HCT116 (cell line): ENCODE measurements around the gene KCNC3. TPM values are rescaled to one million over a fixed set of nuclear protein-coding genes. Genes with fewer than 3 reads are reported as not detected.

Source experiments
- ATAC-seq: fragments of 200-7000 bp; cut with Tn5 transposase; 2 replicates; pipeline ENCODE4 v1.9.1; 2020; ENCODE audit warnings: mild to moderate bottlenecking, moderate library complexity
- BruUV-seq: library from RNA; stranded (reverse); fragments of 400-500 nt; replicated peaks from 2 replicates; lab custom pipeline; 2021; lab: Mats Ljungman, UMichigan
- CTCF ChIA-PET: fragments of 300-600 bp; sonication (Branson Sonifier 250); formaldehyde crosslinking; loops from one replicate; lab custom pipeline; 2021; ENCODE audit warnings: antibody characterized with exemption; lab: Charles Lee
- POLR2A ChIA-PET: fragments of 300-600, 350-600 bp; sonication (Branson Sonifier 250); formaldehyde crosslinking; loops from one replicate; lab custom pipeline; 2021; ENCODE audit warnings: antibody characterized with exemption; lab: Charles Lee
- RAD21 ChIA-PET, 2 experiments: fragments of 300-600 bp; sonication (Branson Sonifier 250); formaldehyde crosslinking; loops; one replicate each; lab custom pipeline; 2023; ENCODE audit warnings: low total read pairs in 2 of 2; ENCODE audit not compliant: uncharacterized antibody in 2 of 2, unreplicated experiment in 2 of 2, low non-redundant PET in 1 of 2; lab: Charles Lee
- DNase-seq: peaks from one replicate; pipeline ENCODE4 v3.0.0-alpha.2; 2010; ENCODE audit warnings: low read depth, low spot score
- H2AFZ ChIP-seq: fragments of 200-600 bp; shearing (Covaris generic), sonication (generic); 2 replicates; pipeline ENCODE4 v1.6.1; 2017; ENCODE audit warnings: low read depth, mixed run types, mixed read lengths, antibody characterized with exemption, low read length; ENCODE audit not compliant: poor library complexity, severe bottlenecking
- H3K27ac ChIP-seq: 2 replicates; pipeline ENCODE4 v1.5.1; 2012; ENCODE audit warnings: low read depth, low read length
- H3K27me3 ChIP-seq: fragments of 200-600 bp; sonication (generic); 2 replicates; pipeline ENCODE4 v1.6.1; 2016; ENCODE audit warnings: mixed run types, low read length, mixed read lengths; ENCODE audit not compliant: insufficient read depth
- H3K36me3 ChIP-seq, 2 experiments: fragments of 200-500 bp in 1 of 2; fragments of 200-600 bp in 1 of 2; sonication (Bioruptor generic) in 1 of 2; sonication (generic) in 1 of 2; 2 replicates each; pipeline versions ENCODE4 v1.5.1 to v1.6.1; 2014 to 2016; ENCODE audit warnings: low read length in 2 of 2, inconsistent platforms in 1 of 2, mixed read lengths in 1 of 2, mixed run types in 1 of 2; ENCODE audit not compliant: insufficient read depth in 2 of 2, control insufficient read depth in 1 of 2
- H3K4me1 ChIP-seq, 2 experiments: fragments of 200-600 bp in 1 of 2; sonication (generic) in 1 of 2; 2 replicates each; pipeline versions ENCODE4 v1.5.1 to v1.6.1; 2012 to 2017; ENCODE audit warnings: low read length in 2 of 2, inconsistent platforms in 1 of 2, mild to moderate bottlenecking in 1 of 2, mixed read lengths in 1 of 2, mixed run types in 1 of 2, moderate library complexity in 1 of 2; ENCODE audit not compliant: insufficient read depth in 2 of 2, control insufficient read depth in 1 of 2
- H3K4me2 ChIP-seq: fragments of 200-600 bp; sonication (generic); 2 replicates; pipeline ENCODE4 v1.6.1; 2017; ENCODE audit warnings: mixed run types, low read length, mixed read lengths
- H3K4me3 ChIP-seq, 2 experiments: fragments of 200-600 bp in 1 of 2; sonication (generic) in 1 of 2; replicated peaks in 1 of 2; 2 replicates each; pipeline ENCODE4 v1.5.1; 2011 to 2016; ENCODE audit warnings: low read length in 2 of 2, control low read depth in 1 of 2, low read depth in 1 of 2, mild to moderate bottlenecking in 1 of 2, mixed read lengths in 1 of 2, mixed run types in 1 of 2
- H3K79me2 ChIP-seq: fragments of 200-600 bp; sonication (generic); 2 replicates; pipeline ENCODE4 v1.6.1; 2017; ENCODE audit warnings: mild to moderate bottlenecking, mixed run types, low read length, moderate library complexity, mixed read lengths; ENCODE audit not compliant: insufficient read depth
- H3K9ac ChIP-seq: fragments of 200-600 bp; sonication (generic); 2 replicates; pipeline ENCODE4 v1.6.1; 2016; ENCODE audit warnings: low read length, mixed read lengths
- H3K9me2 ChIP-seq: fragments of 200-600 bp; sonication (generic), shearing (Covaris generic); 2 replicates; pipeline ENCODE4 v1.6.1; 2017; ENCODE audit warnings: mixed run types, mild to moderate bottlenecking, moderate library complexity; ENCODE audit not compliant: insufficient read depth
- H3K9me3 ChIP-seq, 2 experiments: fragments of 200-500 bp in 1 of 2; fragments of 200-600 bp in 1 of 2; sonication (Bioruptor generic) in 1 of 2; sonication (generic) in 1 of 2; 2 replicates each; pipeline ENCODE4 v1.6.1; 2014 to 2017; ENCODE audit warnings: low read length in 2 of 2, mixed read lengths in 2 of 2, inconsistent platforms in 1 of 2, low read depth in 1 of 2, mild to moderate bottlenecking in 1 of 2, mixed run types in 1 of 2, moderate library complexity in 1 of 2; ENCODE audit not compliant: control insufficient read depth in 1 of 2, insufficient read depth in 1 of 2
- H4K20me1 ChIP-seq: fragments of 200-600 bp; sonication (generic), shearing (Covaris generic); 2 replicates; pipeline ENCODE4 v1.6.1; 2017; ENCODE audit warnings: mixed run types, mild to moderate bottlenecking, moderate library complexity; ENCODE audit not compliant: insufficient read depth
- ATF3 ChIP-seq: IDR thresholded peaks from 2 replicates; pipeline ENCODE4 v1.6.1; 2012
- CEBPB ChIP-seq: IDR thresholded peaks from 2 replicates; pipeline ENCODE4 v1.6.1; 2012; ENCODE audit warnings: low read depth
- EGR1 ChIP-seq: IDR thresholded peaks from 2 replicates; pipeline ENCODE4 v1.6.1; 2012; ENCODE audit warnings: low read depth
- EZH2 ChIP-seq: fragments of 200-600 bp; sonication (generic); IDR thresholded peaks from 2 replicates; pipeline ENCODE4 v1.6.1; 2017; ENCODE audit warnings: antibody characterized with exemption, mixed run types
- MAX ChIP-seq: IDR thresholded peaks from 2 replicates; pipeline ENCODE4 v1.6.1; 2012
- POLR2A ChIP-seq: IDR thresholded peaks from 2 replicates; pipeline ENCODE4 v1.7.0; 2011; ENCODE audit warnings: borderline replicate concordance; ENCODE audit not compliant: insufficient read depth, insufficient read length; ENCODE audit errors: extremely low read depth
- POLR2AphosphoS5 ChIP-seq: IDR thresholded peaks from 2 replicates; pipeline ENCODE4 v1.6.1; 2011; ENCODE audit warnings: mild to moderate bottlenecking, low read depth, low read length, moderate library complexity
- RAD21 ChIP-seq: IDR thresholded peaks from 2 replicates; pipeline ENCODE4 v1.6.1; 2012; ENCODE audit warnings: low read depth, mild to moderate bottlenecking
- REST ChIP-seq: IDR thresholded peaks from 2 replicates; pipeline ENCODE4 v1.6.1; 2012; ENCODE audit warnings: low read depth
- SIN3A ChIP-seq: IDR thresholded peaks from 2 replicates; pipeline ENCODE4 v1.6.1; 2012; ENCODE audit warnings: low read depth
- SP1 ChIP-seq: IDR thresholded peaks from 2 replicates; pipeline ENCODE4 v1.6.1; 2012; ENCODE audit warnings: low read depth
- YY1 ChIP-seq: IDR thresholded peaks from 2 replicates; pipeline ENCODE4 v1.6.1; 2011; ENCODE audit warnings: low read length, low read depth, moderate library complexity, mild to moderate bottlenecking; ENCODE audit not compliant: insufficient replicate concordance; ENCODE audit errors: extremely low read depth
- ZNF274 ChIP-seq: fragments of 200-500 bp; sonication (Bioruptor generic); IDR thresholded peaks from 2 replicates; pipeline ENCODE4 v1.6.1; 2014; ENCODE audit warnings: mild to moderate bottlenecking, low read depth, low read length, inconsistent platforms
- intact Hi-C: fragments of 100-400 bp; cut with micrococcal nuclease; formaldehyde crosslinking; loops from 2 replicates; pipeline ENCODE4 v1.10.0; 2022
- total RNA-seq: library from RNA; stranded (reverse); gene quantifications from one replicate; pipeline ENCODE4 v1.2.1, GENCODE V29; 2021; ENCODE audit not compliant: unreplicated experiment

Gene KCNC3
- total RNA-seq, 1 experiment from 2014 or later: 6.9 TPM

GRCh38 chr19:50325310-50326100 lies 3.7 kb downstream of the KCNC3 start:
- no peaks in the 10 kb centered on the region for H3K27me3 ChIP-seq
- no TSS peak for BruUV-seq
- peaks cover 2 to 6% of the 10 kb centered on the region in 2 experiments; a peak in 2 of 4 replicates for H3K36me3 ChIP-seq
- RAD21 ChIA-PET: no interaction called here
- H4K20me1 ChIP-seq: no peaks in the 10 kb centered on the region
- TF ChIP-seq YY1: no peak
- no peak for TF ChIP-seq RAD21
- peak; percentile 24; the same call in 1 of the 2 replicates for TF ChIP-seq SP1
- TF ChIP-seq POLR2AphosphoS5: 0 out of 2 replicates have a peak, but pooled peaks have one; percentile 24
- TF ChIP-seq EGR1: no peak
- TF ChIP-seq POLR2A: no peak
- TF ChIP-seq EZH2: no peak
- H3K9me2 ChIP-seq: no peaks in the 10 kb centered on the region
- DNase-seq (peak; percentile 73), ATAC-seq (peak; percentile 40)
- H3K27ac ChIP-seq: no peak overlapping the region
- H3K9me3 ChIP-seq: no peaks in the 10 kb centered on the region
- CTCF ChIA-PET: interaction anchor here (0.9 to 1.2 kb wide), 3 partner anchors 26 to 178 kb away, joined by 3 read pairs; no protein-coding TSS in a partner anchor
- POLR2A ChIA-PET: interaction anchor here (0.7 kb wide), 1 partner anchor 18 kb away, joined by 3 read pairs; no protein-coding TSS in a partner anchor
- peak overlapping the region; percentile 69 for H3K4me2 ChIP-seq
- no peak overlapping the region for H2AFZ ChIP-seq
- H3K9ac ChIP-seq: no peak overlapping the region
- H3K4me3 ChIP-seq: peak overlapping the region in 1 of 2 experiments; percentile 23; a peak in 1 of 4 replicates
- intact Hi-C loops: no loop called here
- peaks cover 17 to 42% of the 10 kb centered on the region in 2 experiments for H3K4me1 ChIP-seq
- H3K79me2 ChIP-seq: peaks cover 3% of the 10 kb centered on the region; the same call in 1 of the 2 replicates

GRCh38 chr19:50324331-50324730 lies 4.8 kb downstream of the KCNC3 start:
- no peak overlapping the region for H3K4me3 ChIP-seq
- peaks cover 3% of the 10 kb centered on the region; the same call in 1 of the 2 replicates for H3K79me2 ChIP-seq
- peaks cover 7 to 31% of the 10 kb centered on the region in 2 experiments; a peak in 3 of 4 replicates for H3K4me1 ChIP-seq
- intact Hi-C loops: no loop called here
- H3K36me3 ChIP-seq: peaks cover 2 to 6% of the 10 kb centered on the region in 2 experiments; a peak in 2 of 4 replicates
- no peaks in the 10 kb centered on the region for H3K9me2 ChIP-seq
- no TSS peak for BruUV-seq
- H3K27ac ChIP-seq: no peak overlapping the region
- CTCF ChIA-PET: no interaction called here
- H3K9me3 ChIP-seq: no peaks in the 10 kb centered on the region
- ATAC-seq: no peak
- H3K27me3 ChIP-seq: no peaks in the 10 kb centered on the region
- DNase-seq: no peak
- no peak overlapping the region for H2AFZ ChIP-seq
- RAD21 ChIA-PET: no interaction called here
- H3K4me2 ChIP-seq: no peak overlapping the region
- POLR2A ChIA-PET: no interaction called here
- no peak overlapping the region for H3K9ac ChIP-seq
- no peaks in the 10 kb centered on the region for H4K20me1 ChIP-seq
- TF ChIP-seq SIN3A (no peak), CEBPB (no peak), SP1 (no peak), EGR1 (no peak), REST (no peak), MAX (no peak), YY1 (no peak), ATF3 (no peak), ZNF274 (no peak)
